Mucosa of rectum (tissue), 2 donors: ENCODE measurements around the gene AADACL4.

Experiments
- H3K27ac ChIP-seq, 2 donors: one replicate each; pipeline ENCODE4 v1.7.0; 2013; ENCODE audit warnings: inconsistent platforms in 2 of 2, low read depth in 2 of 2, low read length in 2 of 2
- H3K27me3 ChIP-seq, 2 donors: one replicate each; pipeline ENCODE4 v1.7.0; 2013; ENCODE audit warnings: low read length in 2 of 2; ENCODE audit not compliant: control insufficient read depth in 2 of 2, insufficient read depth in 2 of 2
- H3K36me3 ChIP-seq, 2 donors: one replicate each; pipeline ENCODE4 v1.7.0; 2013; ENCODE audit warnings: low read length in 2 of 2; ENCODE audit not compliant: control insufficient read depth in 2 of 2, insufficient read depth in 2 of 2
- H3K4me1 ChIP-seq, 2 donors: one replicate each; pipeline ENCODE4 v1.7.0; 2013; ENCODE audit warnings: low read length in 2 of 2, mild to moderate bottlenecking in 1 of 2; ENCODE audit not compliant: control insufficient read depth in 2 of 2, insufficient read depth in 2 of 2
- H3K4me3 ChIP-seq, 2 donors: one replicate each; pipeline ENCODE4 v1.7.0; 2013; ENCODE audit warnings: low read length in 2 of 2
- H3K9ac ChIP-seq, 2 donors: one replicate each; pipeline ENCODE4 v1.7.0; 2013; ENCODE audit warnings: low read length in 2 of 2, low read depth in 1 of 2, mild to moderate bottlenecking in 1 of 2
- H3K9me3 ChIP-seq, 2 donors: one replicate each; pipeline ENCODE4 v1.7.0; 2013; ENCODE audit warnings: low read length in 2 of 2; ENCODE audit not compliant: control insufficient read depth in 2 of 2
- donor health status: healthy.
- donor health status: Normal muscosa, but diverticular disease.

Gene AADACL4

GRCh38 chr1:12610305-12610935 is 33.5 kb upstream of the AADACL4 start:
- H3K9me3 ChIP-seq, result no peaks in the 10 kb centered on the region
- H3K9ac ChIP-seq, result no peak overlapping the region
- peaks cover 19 to 30% of the 10 kb centered on the region in 2 donors for H3K36me3 ChIP-seq
- no peaks in the 10 kb centered on the region for H3K27me3 ChIP-seq
- H3K27ac ChIP-seq, result no peak overlapping the region
- no peak overlapping the region for H3K4me3 ChIP-seq
- peaks cover 11 to 18% of the 10 kb centered on the region in 2 donors for H3K4me1 ChIP-seq

- no peak overlapping the region for H3K9ac ChIP-seq
- no peaks in the 10 kb centered on the region for H3K9me3 ChIP-seq
- no peak overlapping the region for H3K27ac ChIP-seq
- H3K36me3 ChIP-seq, result peaks cover 19 to 30% of the 10 kb centered on the region in 2 donors
- peaks cover 11 to 18% of the 10 kb centered on the region in 2 donors for H3K4me1 ChIP-seq
- no peak overlapping the region for H3K4me3 ChIP-seq
- no peaks in the 10 kb centered on the region for H3K27me3 ChIP-seq
Observed at GRCh38 chr1:12610941-12611340, 32.9 kb upstream of the AADACL4 start.

- Histone ChIP-seq H3K4me1 (peaks cover 14 to 22% of the 10 kb centered on the region in 2 donors), H3K4me3 (no peak overlapping the region), H3K36me3 (peaks cover 14 to 27% of the 10 kb centered on the region in 2 donors), H3K9ac (no peak overlapping the region), H3K9me3 (no peaks in the 10 kb centered on the region), H3K27ac (peak overlapping the region in 1 of 2 donors; percentile 11), H3K27me3 (no peaks in the 10 kb centered on the region)
Observed at GRCh38 chr1:12613180-12613579, 30.7 kb upstream of the AADACL4 start.

GRCh38 chr1:12614402-12615158 is 29.3 kb upstream of the AADACL4 start:
- H3K9ac ChIP-seq, result peak overlapping the region in 1 of 2 donors; percentile 93
- H3K27ac ChIP-seq, result peak overlapping the region; percentile 96 to 99
- no peaks in the 10 kb centered on the region for H3K9me3 ChIP-seq
- peaks cover 14 to 22% of the 10 kb centered on the region in 2 donors for H3K36me3 ChIP-seq
- peak overlapping the region; percentile 88 to 89 for H3K4me3 ChIP-seq
- peaks cover 24 to 33% of the 10 kb centered on the region in 2 donors for H3K4me1 ChIP-seq
- no peaks in the 10 kb centered on the region for H3K27me3 ChIP-seq

GRCh38 chr1:12615159-12615864 is 28.6 kb upstream of the AADACL4 start:
- Histone ChIP-seq H3K4me3 (peak overlapping the region; percentile 88 to 89), H3K27ac (peak overlapping the region; percentile 96 to 99), H3K4me1 (peaks cover 29 to 38% of the 10 kb centered on the region in 2 donors), H3K27me3 (no peaks in the 10 kb centered on the region), H3K36me3 (peaks cover 13 to 21% of the 10 kb centered on the region in 2 donors), H3K9me3 (no peaks in the 10 kb centered on the region), H3K9ac (peak overlapping the region; percentile 77 to 93)

GRCh38 chr1:12615865-12616708 is 27.8 kb upstream of the AADACL4 start:
- peak overlapping the region; percentile 96 to 99 for H3K27ac ChIP-seq
- H3K27me3 ChIP-seq, result no peaks in the 10 kb centered on the region
- peaks cover 30 to 38% of the 10 kb centered on the region in 2 donors for H3K4me1 ChIP-seq
- H3K9me3 ChIP-seq, result no peaks in the 10 kb centered on the region
- H3K36me3 ChIP-seq, result peaks cover 8 to 13% of the 10 kb centered on the region in 2 donors
- peak overlapping the region; percentile 77 to 93 for H3K9ac ChIP-seq
- peak overlapping the region; percentile 88 to 89 for H3K4me3 ChIP-seq

- peak overlapping the region; percentile 96 to 99 for H3K27ac ChIP-seq
- H3K9ac ChIP-seq, result peak overlapping the region; percentile 77 to 93
- no peaks in the 10 kb centered on the region for H3K9me3 ChIP-seq
- peaks cover 30 to 38% of the 10 kb centered on the region in 2 donors for H3K4me1 ChIP-seq
- H3K36me3 ChIP-seq, result peaks cover 3 to 7% of the 10 kb centered on the region in 2 donors
- no peaks in the 10 kb centered on the region for H3K27me3 ChIP-seq
- H3K4me3 ChIP-seq, result peak overlapping the region; percentile 88 to 89
Observed at GRCh38 chr1:12616709-12617373, 27.0 kb upstream of the AADACL4 start.

GRCh38 chr1:12617511-12617900 is 26.4 kb upstream of the AADACL4 start:
- H3K27me3 ChIP-seq, result no peaks in the 10 kb centered on the region
- H3K27ac ChIP-seq, result peak overlapping the region; percentile 96 to 99
- H3K36me3 ChIP-seq, result peaks cover 1 to 3% of the 10 kb centered on the region in 2 donors
- peak overlapping the region; percentile 88 to 89 for H3K4me3 ChIP-seq
- peak overlapping the region; percentile 77 to 93 for H3K9ac ChIP-seq
- no peaks in the 10 kb centered on the region for H3K9me3 ChIP-seq
- peaks cover 30 to 35% of the 10 kb centered on the region in 2 donors for H3K4me1 ChIP-seq
